Spleen (tissue), 11 donors: ENCODE measurements around the gene SH2D2A. TPM values are rescaled to one million over a fixed set of nuclear protein-coding genes. Genes with fewer than 3 reads are reported as not detected.

Source experiments
- DNase-seq: peaks from one replicate; pipeline ENCODE4 v3.0.0-alpha.2; 2020
- H3K27ac ChIP-seq, 8 donors: fragments of 200-600 bp; sonication (generic) in 7 of 8; 1 replicate in 4 of 8; 2 replicates in 4 of 8; pipeline versions ENCODE4 v1.5.0 to v1.8.0; 2016 to 2021; ENCODE audit warnings: inconsistent platforms in 4 of 8, mild to moderate bottlenecking in 4 of 8, moderate library complexity in 1 of 8
- H3K27me3 ChIP-seq, 7 donors: fragments of 200-600 bp; sonication (generic) in 6 of 7; replicated peaks in 1 of 7; 1 replicate in 4 of 7; 2 replicates in 3 of 7; pipeline versions ENCODE4 v1.5.0 to v1.8.0; 2016 to 2021; ENCODE audit warnings: inconsistent platforms in 3 of 7, mild to moderate bottlenecking in 1 of 7
- H3K36me3 ChIP-seq, 6 donors: fragments of 200-600 bp; sonication (generic) in 5 of 6; 1 replicate in 4 of 6; 2 replicates in 2 of 6; pipeline versions ENCODE4 v1.5.0 to v1.8.0; 2016 to 2021; ENCODE audit warnings: inconsistent platforms in 2 of 6
- H3K4me1 ChIP-seq, 6 donors: fragments of 200-600 bp; sonication (generic) in 5 of 6; 1 replicate in 3 of 6; 2 replicates in 3 of 6; pipeline versions ENCODE4 v1.5.0 to v1.8.0; 2016 to 2021; ENCODE audit warnings: inconsistent platforms in 3 of 6
- H3K4me3 ChIP-seq, 8 donors: fragments of 200-600 bp; sonication (generic) in 7 of 8; 1 replicate in 4 of 8; 2 replicates in 4 of 8; pipeline versions ENCODE4 v1.5.0 to v1.8.0; 2016 to 2021; ENCODE audit warnings: inconsistent platforms in 4 of 8, mild to moderate bottlenecking in 4 of 8, moderate library complexity in 2 of 8
- H3K9me3 ChIP-seq, 8 donors: fragments of 200-600 bp; sonication (generic) in 7 of 8; 1 replicate in 4 of 8; 2 replicates in 4 of 8; pipeline versions ENCODE4 v1.5.0 to v1.8.0; 2016 to 2021; ENCODE audit warnings: inconsistent platforms in 4 of 8
- CTCF ChIP-seq, 11 experiments: fragments of 200-600 bp in 7 of 11; fragments of 450-650 bp in 4 of 11; sonication (generic) in 4 of 11; IDR thresholded peaks in 8 of 11; conservative IDR thresholded peaks in 3 of 11; 1 replicate in 7 of 11; 2 replicates in 4 of 11; pipeline versions ENCODE4 v1.4.0 to v1.8.0; 2016 to 2021; ENCODE audit warnings: antibody characterized with exemption in 11 of 11, inconsistent platforms in 4 of 11, mild to moderate bottlenecking in 1 of 11
- POLR2A ChIP-seq, 3 donors: fragments of 450-650 bp; IDR thresholded peaks; one replicate each; pipeline ENCODE4 v1.5.1; 2017; ENCODE audit warnings: antibody characterized with exemption in 3 of 3, mild to moderate bottlenecking in 1 of 3
- POLR2AphosphoS5 ChIP-seq, 3 donors: sonication (generic); formaldehyde crosslinking; IDR thresholded peaks; one replicate each; pipeline ENCODE4 v1.5.1; 2017; ENCODE audit warnings: antibody characterized with exemption in 3 of 3
- WGBS, 5 donors: extraction: QIAGEN DNeasy Blood & Tissue Kit in 3 of 5; methylation state at CpG; one replicate each; pipeline versions ENCODE4 v1.1.5 to v1.1.7; 2013 to 2018; 5-methylcytosine and 5-hydroxymethylcytosine counted together
- intact Hi-C: fragments of 100-400 bp; cut with DNase I; formaldehyde crosslinking; loops from one replicate; pipeline ENCODE4 v1.15.0; 2023; ENCODE audit warnings: low total_unique reads
- polyA plus RNA-seq, 3 donors: library from polyadenylated mRNA; stranded (reverse); fragments of 200-250 nt; gene quantifications; one replicate each; pipeline ENCODE4 v1.2.1, GENCODE V29; 2013
- total RNA-seq, 7 donors: library from RNA; depleted of rRNA in 3 of 7; stranded (reverse); fragments of >200 nt in 3 of 7; fragmentation: NEBNext Ultra II Directional in 4 of 7; extraction: Animal tissue kit (Norgen Biotek cat#: 25700) in 4 of 7; gene quantifications; one replicate each; pipeline versions ENCODE4 v1.1.0 to v1.2.1, GENCODE V29; 2016 to 2021
- donor health status: healthy with polysubstance abuse.
- donor health status: DM: no; HTN: no; CAD: no; lungs with moderate emphysema.
- donor health status: DM: no; HTN: no; CAD: no.
- donor health status: Bipolar disorder and iron deficiency.
- donor health status: healthy.
- donor health status: DM: no; HTN: no; CAD: no.
- donor health status: DM: yes; HTN: yes; CAD: no.

Gene SH2D2A
- total and polyA plus RNA-seq, 10 donors, result 3.6 to 22.1 (median 12.4) TPM

DNA sequence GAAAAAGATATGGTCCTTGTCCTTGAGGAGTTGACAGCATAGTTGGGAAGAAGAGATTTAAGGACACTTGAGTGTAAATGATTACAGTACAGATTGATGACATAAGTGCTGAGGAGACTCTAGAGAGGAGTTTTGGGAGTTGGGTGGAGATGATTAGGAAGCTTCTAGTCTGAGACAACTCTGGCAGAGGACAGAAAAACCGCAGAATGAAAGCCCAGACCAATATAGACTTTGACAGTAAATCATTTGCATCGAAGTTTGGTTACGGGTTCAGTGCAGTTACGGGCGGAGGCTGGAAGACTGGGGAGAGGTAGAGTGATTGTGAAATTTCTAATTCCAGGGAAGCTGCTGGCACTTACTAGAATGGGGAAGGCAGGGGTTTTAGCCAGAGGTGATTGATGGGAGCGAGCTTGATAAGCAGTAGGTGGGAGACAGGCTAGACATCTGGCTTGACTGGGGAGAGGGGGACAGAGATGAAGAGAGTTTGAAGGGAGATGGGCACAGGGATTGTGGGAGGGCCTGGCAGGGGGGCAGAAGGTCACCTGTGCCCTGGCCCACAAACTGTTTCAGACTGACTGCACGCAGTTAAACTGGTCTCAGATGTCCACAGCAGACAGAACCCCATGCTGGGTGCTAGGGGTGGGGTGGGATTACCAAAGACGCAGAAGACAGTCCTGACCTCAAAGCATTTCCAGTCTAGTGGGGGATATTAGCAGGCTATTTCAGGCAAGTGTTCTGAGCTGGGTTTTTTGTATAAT is 20.1 kb downstream of the SH2D2A start:
- WGBS, 5 donors, result 78 to 92% (median 86%) methylated on average over 8 of the region's 8 CpGs
- no peaks in the 10 kb centered on the region for H3K27me3 ChIP-seq
- H3K27ac ChIP-seq, result peak overlapping the region in 5 of 8 donors; percentile 17 to 59 (median 35)
- H3K4me3 ChIP-seq, result no peak overlapping the region
- intact Hi-C loops, result no loop called here
- H3K9me3 ChIP-seq, result no peaks in the 10 kb centered on the region
- H3K36me3 ChIP-seq, result peaks cover 2 to 100% (median 90%) of the 10 kb centered on the region in 6 donors
- TF ChIP-seq POLR2AphosphoS5 (IDR thresholded peaks at IDR 0.05), result no peak
- peak in 1 of 11 experiments; percentile 3 for TF ChIP-seq CTCF (IDR thresholded peaks at IDR 0.05 in 8 of 11, conservative IDR thresholded peaks at IDR 0.05 in 3 of 11)
- no peak for DNase-seq
- peaks cover 0 to 33% (median 16%) of the 10 kb centered on the region in 6 donors for H3K4me1 ChIP-seq

- no peak overlapping the region for H3K4me3 ChIP-seq
- intact Hi-C loops, result no loop called here
- no peaks in the 10 kb centered on the region for H3K27me3 ChIP-seq
- no peak for DNase-seq
- H3K9me3 ChIP-seq, result no peaks in the 10 kb centered on the region
- H3K27ac ChIP-seq, result peak overlapping the region in 5 of 8 donors; percentile 17 to 59 (median 35)
- TF ChIP-seq CTCF (IDR thresholded peaks at IDR 0.05 in 8 of 11, conservative IDR thresholded peaks at IDR 0.05 in 3 of 11), result no peak
- TF ChIP-seq POLR2AphosphoS5 (IDR thresholded peaks at IDR 0.05), result peak in 1 of 3 donors; percentile 40
- peaks cover 0 to 29% (median 14%) of the 10 kb centered on the region in 6 donors for H3K4me1 ChIP-seq
- 37 to 56% (median 53%) methylated on average over 7 of the region's 7 CpGs for WGBS, 5 donors
- peaks cover 2 to 100% (median 94%) of the 10 kb centered on the region in 6 donors for H3K36me3 ChIP-seq
These were observed 20.9 kb downstream of the SH2D2A start for GRCh38 chr1:156795787-156796186.

DNA sequence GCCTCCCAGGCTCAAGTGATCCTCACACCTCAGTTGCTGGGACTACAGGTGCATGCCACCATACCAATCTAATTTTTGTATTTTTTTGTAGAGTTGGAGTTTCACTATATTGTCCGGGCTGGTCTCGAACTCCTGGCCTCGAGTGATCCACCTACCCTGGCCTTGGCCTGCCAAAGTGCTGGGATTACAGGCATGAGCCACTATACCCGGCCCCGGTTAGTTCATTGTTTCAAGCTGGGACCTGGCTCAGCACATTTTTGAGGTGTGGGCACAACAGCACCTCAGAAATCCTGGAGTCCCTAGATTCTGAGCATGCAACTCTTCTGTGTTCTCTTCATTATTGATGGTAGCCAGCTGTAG is 21.3 kb downstream of the SH2D2A start:
- no peak for DNase-seq
- no peak for TF ChIP-seq CTCF (IDR thresholded peaks at IDR 0.05 in 8 of 11, conservative IDR thresholded peaks at IDR 0.05 in 3 of 11)
- TF ChIP-seq POLR2AphosphoS5 (IDR thresholded peaks at IDR 0.05), result no peak
- no peak for TF ChIP-seq POLR2A (IDR thresholded peaks at IDR 0.05)
- peaks cover 0 to 29% (median 14%) of the 10 kb centered on the region in 6 donors for H3K4me1 ChIP-seq
- H3K27ac ChIP-seq, result peak overlapping the region in 6 of 8 donors; percentile 17 to 59 (median 28)
- peaks cover 2 to 100% (median 95%) of the 10 kb centered on the region in 6 donors for H3K36me3 ChIP-seq
- H3K9me3 ChIP-seq, result no peaks in the 10 kb centered on the region
- 72 to 99% (median 85%) methylated on average over 5 of the region's 5 CpGs for WGBS, 5 donors
- H3K27me3 ChIP-seq, result no peaks in the 10 kb centered on the region
- H3K4me3 ChIP-seq, result no peak overlapping the region
- intact Hi-C loops, result no loop called here

GRCh38 chr1:156794506-156795373 is 21.9 kb downstream of the SH2D2A start:
- WGBS, 5 donors, result 72 to 78% (median 73%) methylated on average over 7 of the region's 7 CpGs
- peak overlapping the region in 3 of 8 donors; percentile 17 to 59 (median 37) for H3K27ac ChIP-seq
- peaks cover 0 to 29% (median 14%) of the 10 kb centered on the region in 6 donors for H3K4me1 ChIP-seq
- no peak overlapping the region for H3K4me3 ChIP-seq
- no peaks in the 10 kb centered on the region for H3K27me3 ChIP-seq
- intact Hi-C loops, result no loop called here
- H3K9me3 ChIP-seq, result no peaks in the 10 kb centered on the region
- H3K36me3 ChIP-seq, result peaks cover 2 to 100% (median 92%) of the 10 kb centered on the region in 6 donors
- TF ChIP-seq CTCF (IDR thresholded peaks at IDR 0.05 in 8 of 11, conservative IDR thresholded peaks at IDR 0.05 in 3 of 11), result no peak
- TF ChIP-seq POLR2AphosphoS5 (IDR thresholded peaks at IDR 0.05), result no peak
- no peak for TF ChIP-seq POLR2A (IDR thresholded peaks at IDR 0.05)
- DNase-seq, result no peak
